SU-DHL-6 (cell line): ENCODE data around the gene STN1.
"Not testable (repeated sequence)": the region's sequence is repeated elsewhere in the genome, so short reads cannot be mapped to it uniquely, and the experiment has no call there.

ENCODE experiments used
- H2AFZ ChIP-seq: fragments of 200-600 bp; sonication (generic); 2 replicates; pipeline ENCODE4 v1.6.1; 2014; ENCODE audit warnings: low read depth, mild to moderate bottlenecking, moderate library complexity, mixed read lengths, antibody characterized with exemption, low read length; ENCODE audit not compliant: severe bottlenecking
- H3F3A ChIP-seq: fragments of 200-600 bp; shearing (Covaris generic); 2 replicates; pipeline ENCODE4 v1.6.0; 2016; ENCODE audit warnings: antibody characterized with exemption, mild to moderate bottlenecking; ENCODE audit not compliant: insufficient read depth
- H3K27ac ChIP-seq: fragments of 200-600 bp; sonication (generic); 2 replicates; pipeline ENCODE4 v1.5.1; 2016; ENCODE audit warnings: low read depth, mild to moderate bottlenecking, low read length, moderate library complexity, mixed read lengths
- H3K27me3 ChIP-seq: fragments of 200-600 bp; sonication (generic), shearing (Covaris generic); 2 replicates; pipeline ENCODE4 v1.6.0; 2014; ENCODE audit warnings: mild to moderate bottlenecking, low read length
- H3K36me3 ChIP-seq: fragments of 200-600 bp; sonication (generic); 2 replicates; pipeline ENCODE4 v1.6.1; 2014; ENCODE audit warnings: mild to moderate bottlenecking, low read length, mixed read lengths
- H3K4me2 ChIP-seq: fragments of 300-600, 200-600 bp; shearing (Covaris generic), sonication (generic); 2 replicates; pipeline ENCODE4 v1.6.0; 2014; ENCODE audit warnings: low read length, low read depth, mild to moderate bottlenecking; ENCODE audit not compliant: poor library complexity, severe bottlenecking
- H3K4me3 ChIP-seq: fragments of 200-600 bp; sonication (generic); 2 replicates; pipeline ENCODE4 v1.5.1; 2014; ENCODE audit warnings: antibody characterized with exemption, low read length, mild to moderate bottlenecking, mixed read lengths; ENCODE audit not compliant: insufficient read depth, poor library complexity, severe bottlenecking
- H3K79me2 ChIP-seq: fragments of 200-600 bp; sonication (generic); 2 replicates; pipeline ENCODE4 v1.6.1; 2014; ENCODE audit warnings: mild to moderate bottlenecking, low read length, moderate library complexity; ENCODE audit not compliant: insufficient read depth
- H3K9ac ChIP-seq: fragments of 200-600 bp; sonication (generic); 2 replicates; pipeline ENCODE4 v1.7.0; 2014; ENCODE audit warnings: mild to moderate bottlenecking, low read length
- H3K9me2 ChIP-seq: fragments of 200-600 bp; sonication (generic); replicated peaks from 2 replicates; pipeline ENCODE4 v1.6.1; 2014; ENCODE audit warnings: low read length; ENCODE audit not compliant: insufficient read depth
- H3K9me3 ChIP-seq: fragments of 200-600 bp; sonication (generic); 2 replicates; pipeline ENCODE4 v1.6.1; 2014; ENCODE audit warnings: low read length, mixed read lengths; ENCODE audit not compliant: insufficient read depth
- H4K20me1 ChIP-seq: fragments of 200-600 bp; sonication (generic); 2 replicates; pipeline ENCODE4 v1.6.1; 2014; ENCODE audit warnings: low read depth, mild to moderate bottlenecking, antibody characterized with exemption, low read length, moderate library complexity, mixed read lengths
- EZH2phosphoT487 ChIP-seq: fragments of 200-600 bp; sonication (generic), shearing (Covaris generic); conservative IDR thresholded peaks from 2 replicates; pipeline ENCODE4 v1.6.1; 2018; ENCODE audit warnings: mild to moderate bottlenecking, antibody characterized with exemption, low read length, moderate library complexity, mixed read lengths
- TF ChIP-seq, protein P1 (sequence below): fragments of 200-600 bp; sonication (generic); IDR thresholded peaks from one replicate; pipeline ENCODE4 v1.5.1; 2017; ENCODE audit warnings: antibody characterized with exemption, mild to moderate bottlenecking, low read length, moderate library complexity; ENCODE audit not compliant: insufficient read depth, poor library complexity, severe bottlenecking

The STN1 gene

DNA sequence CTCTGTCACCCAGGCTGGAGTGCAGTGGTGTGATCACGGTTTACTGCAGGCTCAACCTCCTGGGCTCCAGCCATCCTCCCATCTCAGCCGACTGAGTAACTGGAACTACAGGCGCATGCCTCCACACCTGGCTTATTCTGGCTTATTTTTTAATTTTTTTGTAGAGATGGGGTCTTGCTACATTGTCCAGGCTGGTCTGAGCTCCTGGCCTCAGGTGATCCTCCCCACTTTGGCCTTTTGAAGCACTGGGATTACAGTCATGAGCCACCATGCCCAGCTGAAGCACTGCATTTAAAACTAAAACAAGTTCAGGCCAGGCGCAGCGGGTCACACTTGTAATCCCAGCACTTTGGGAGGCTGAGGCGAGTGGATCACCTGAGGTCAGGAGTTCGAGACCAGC, 70.6 kb downstream of the STN1 start:
- Histone ChIP-seq H3K27ac (no peak overlapping the region), H3K4me2 (no peak overlapping the region), H4K20me1 (no peaks in the 10 kb centered on the region), H3K36me3 (no peaks in the 10 kb centered on the region), H3K27me3 (no peaks in the 10 kb centered on the region), H3K9ac (no peak overlapping the region), H3K9me3 (no peaks in the 10 kb centered on the region), H2AFZ (no peak overlapping the region), H3K4me3 (no peak overlapping the region), H3K79me2 (no peaks in the 10 kb centered on the region), H3K9me2 (no peaks in the 10 kb centered on the region), H3F3A (no peaks in the 10 kb centered on the region)
- no peak for TF ChIP-seq EZH2phosphoT487
- TF ChIP-seq, protein P1, sequence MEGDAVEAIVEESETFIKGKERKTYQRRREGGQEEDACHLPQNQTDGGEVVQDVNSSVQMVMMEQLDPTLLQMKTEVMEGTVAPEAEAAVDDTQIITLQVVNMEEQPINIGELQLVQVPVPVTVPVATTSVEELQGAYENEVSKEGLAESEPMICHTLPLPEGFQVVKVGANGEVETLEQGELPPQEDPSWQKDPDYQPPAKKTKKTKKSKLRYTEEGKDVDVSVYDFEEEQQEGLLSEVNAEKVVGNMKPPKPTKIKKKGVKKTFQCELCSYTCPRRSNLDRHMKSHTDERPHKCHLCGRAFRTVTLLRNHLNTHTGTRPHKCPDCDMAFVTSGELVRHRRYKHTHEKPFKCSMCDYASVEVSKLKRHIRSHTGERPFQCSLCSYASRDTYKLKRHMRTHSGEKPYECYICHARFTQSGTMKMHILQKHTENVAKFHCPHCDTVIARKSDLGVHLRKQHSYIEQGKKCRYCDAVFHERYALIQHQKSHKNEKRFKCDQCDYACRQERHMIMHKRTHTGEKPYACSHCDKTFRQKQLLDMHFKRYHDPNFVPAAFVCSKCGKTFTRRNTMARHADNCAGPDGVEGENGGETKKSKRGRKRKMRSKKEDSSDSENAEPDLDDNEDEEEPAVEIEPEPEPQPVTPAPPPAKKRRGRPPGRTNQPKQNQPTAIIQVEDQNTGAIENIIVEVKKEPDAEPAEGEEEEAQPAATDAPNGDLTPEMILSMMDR, result no peak

DNA sequence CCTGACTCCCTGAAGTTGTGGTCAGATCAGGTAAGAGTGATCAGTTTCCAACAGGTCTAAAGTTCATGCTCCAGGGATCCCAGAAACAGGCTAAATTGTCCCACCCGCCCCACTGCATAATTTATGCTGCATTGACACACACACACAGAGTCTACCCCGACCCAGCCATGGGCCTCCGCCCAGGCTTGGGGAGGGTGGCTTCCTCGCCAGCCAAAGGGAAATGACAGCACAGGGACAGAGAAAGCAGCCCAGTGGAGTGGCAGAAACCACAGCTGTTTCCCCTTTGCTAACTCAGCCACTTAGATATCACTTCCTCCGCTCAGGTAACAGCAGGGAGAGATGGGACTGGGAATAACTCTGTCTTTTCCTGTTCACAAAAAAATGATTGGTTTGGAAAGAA, 72.0 kb downstream of the STN1 start:
- H2AFZ ChIP-seq, result no peak overlapping the region
- no peak overlapping the region for H3K4me2 ChIP-seq

DNA sequence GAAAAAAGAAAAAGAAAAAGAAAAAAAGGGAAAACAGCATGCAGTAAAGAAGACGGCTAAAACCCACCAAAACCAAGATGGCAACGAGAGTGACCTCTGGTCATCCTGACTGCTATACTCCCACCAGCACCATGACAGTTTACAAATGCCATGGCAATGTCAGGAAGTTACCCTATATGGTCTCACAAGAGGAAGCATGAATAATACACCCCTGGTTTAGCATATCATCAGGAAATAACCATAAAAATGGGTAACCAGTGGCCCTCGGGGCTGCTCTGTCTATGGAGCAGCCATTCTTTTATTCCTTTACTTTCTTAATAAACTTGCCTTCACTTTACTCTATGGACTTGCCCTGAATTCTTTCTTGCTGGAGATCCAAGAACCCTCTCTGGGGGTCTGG, 72.6 kb downstream of the STN1 start:
- not testable (repeated sequence) for H3K4me3 ChIP-seq, H3K9me3 ChIP-seq, H3K36me3 ChIP-seq, H4K20me1 ChIP-seq, H3K27me3 ChIP-seq, H3K9me2 ChIP-seq, H3K9ac ChIP-seq, H2AFZ ChIP-seq, H3K4me2 ChIP-seq, H3F3A ChIP-seq, H3K27ac ChIP-seq, H3K79me2 ChIP-seq

More for the DNA sequence above, 72.0 kb downstream of the STN1 start:
- no peak overlapping the region for H3K27ac ChIP-seq
- H3K9ac ChIP-seq, result no peak overlapping the region
- TF ChIP-seq, protein P1, result no peak
- no peak for TF ChIP-seq EZH2phosphoT487
- no peak overlapping the region for H3K4me3 ChIP-seq
- no peaks in the 10 kb centered on the region for H4K20me1 ChIP-seq
- no peaks in the 10 kb centered on the region for H3K9me2 ChIP-seq
- H3F3A ChIP-seq, result no peaks in the 10 kb centered on the region
- H3K9me3 ChIP-seq, result no peaks in the 10 kb centered on the region
- no peaks in the 10 kb centered on the region for H3K36me3 ChIP-seq
- H3K79me2 ChIP-seq, result no peaks in the 10 kb centered on the region
- no peaks in the 10 kb centered on the region for H3K27me3 ChIP-seq

DNA sequence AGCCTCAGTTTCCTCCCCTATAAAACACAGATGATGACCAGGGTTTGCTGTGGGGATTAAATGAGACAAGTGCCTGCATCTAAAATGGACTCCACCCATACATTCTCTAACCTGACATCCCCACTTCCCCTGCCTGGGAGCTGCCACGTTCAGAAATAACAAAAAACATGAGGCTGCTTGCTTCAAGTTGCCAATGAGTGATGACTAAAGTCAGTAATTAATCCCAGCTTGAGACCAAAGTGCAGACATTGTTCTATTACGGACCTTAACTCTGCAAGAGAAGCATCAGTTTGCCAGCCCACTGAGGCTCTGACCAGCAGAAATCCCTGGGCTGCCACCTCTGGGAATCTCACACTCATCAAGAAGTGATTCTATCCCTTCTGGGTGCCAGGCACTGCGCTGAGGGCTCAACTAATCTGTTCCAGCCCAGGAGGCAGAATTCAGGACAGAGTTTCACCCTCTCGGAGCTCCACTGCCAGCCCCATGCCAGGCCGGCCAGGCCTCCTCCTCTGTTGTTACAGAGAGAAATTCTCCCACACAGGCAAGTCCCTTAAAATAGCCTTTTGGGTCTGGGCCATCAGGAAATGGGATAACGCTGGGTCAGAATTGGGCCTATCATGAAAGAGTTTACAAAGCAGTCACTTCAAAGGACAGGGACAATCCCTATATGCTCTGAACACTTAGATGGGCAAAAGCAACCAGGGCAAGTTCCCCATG, 74.0 kb downstream of the STN1 start:
- Histone ChIP-seq H3K27me3 (no peaks in the 10 kb centered on the region), H3K9me2 (no peaks in the 10 kb centered on the region), H3K36me3 (no peaks in the 10 kb centered on the region), H2AFZ (no peak overlapping the region), H4K20me1 (no peaks in the 10 kb centered on the region), H3K4me2 (no peak overlapping the region), H3F3A (no peaks in the 10 kb centered on the region), H3K4me3 (no peak overlapping the region), H3K9me3 (no peaks in the 10 kb centered on the region), H3K9ac (no peak overlapping the region), H3K27ac (no peak overlapping the region), H3K79me2 (no peaks in the 10 kb centered on the region)
- TF ChIP-seq, protein P1, result no peak
- TF ChIP-seq EZH2phosphoT487, result no peak
